GM12891 (cell line): Measurements from ENCODE around the gene WNT3.

Experiments
- POLR2A ChIP-seq: IDR thresholded peaks from 2 replicates; pipeline ENCODE4 v1.6.1; 2011; ENCODE audit warnings: low read depth, low read length, control low read depth
- POLR2AphosphoS5 ChIP-seq: IDR thresholded peaks from 2 replicates; pipeline ENCODE4 v1.6.1; 2011; ENCODE audit warnings: low read depth, low read length, control low read depth

DNA sequence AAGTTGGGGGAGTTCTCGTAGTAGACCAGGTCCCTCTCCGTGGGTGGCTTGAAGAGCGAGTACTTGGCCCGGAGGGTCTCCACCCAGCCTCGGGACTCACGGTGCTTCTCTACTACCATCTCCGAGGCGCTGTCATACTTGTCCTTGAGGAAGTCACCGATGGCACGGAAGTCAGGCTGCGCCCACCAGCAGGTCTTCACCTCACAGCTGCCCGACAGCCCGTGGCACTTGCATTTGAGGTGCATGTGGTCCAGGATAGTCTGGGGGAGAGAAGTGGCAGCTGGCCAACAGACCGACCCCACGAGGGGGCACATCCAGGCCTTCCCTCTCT lies 50.0 kb downstream of the WNT3 start:
- no peak for TF ChIP-seq POLR2A
- no peak for TF ChIP-seq POLR2AphosphoS5
